GM21619 (cell line): ENCODE data around the gene ALKAL2.

ENCODE experiments used
- ATAC-seq: cut with Tn5 transposase; IDR thresholded peaks from one replicate; pipeline ENCODE4 v1.9.1; 2021; ENCODE audit not compliant: unreplicated experiment

Gene ALKAL2

GRCh38 chr2:290090-290722, 2.3 kb upstream of the ALKAL2 start:
- peak; percentile 45 for ATAC-seq

DNA sequence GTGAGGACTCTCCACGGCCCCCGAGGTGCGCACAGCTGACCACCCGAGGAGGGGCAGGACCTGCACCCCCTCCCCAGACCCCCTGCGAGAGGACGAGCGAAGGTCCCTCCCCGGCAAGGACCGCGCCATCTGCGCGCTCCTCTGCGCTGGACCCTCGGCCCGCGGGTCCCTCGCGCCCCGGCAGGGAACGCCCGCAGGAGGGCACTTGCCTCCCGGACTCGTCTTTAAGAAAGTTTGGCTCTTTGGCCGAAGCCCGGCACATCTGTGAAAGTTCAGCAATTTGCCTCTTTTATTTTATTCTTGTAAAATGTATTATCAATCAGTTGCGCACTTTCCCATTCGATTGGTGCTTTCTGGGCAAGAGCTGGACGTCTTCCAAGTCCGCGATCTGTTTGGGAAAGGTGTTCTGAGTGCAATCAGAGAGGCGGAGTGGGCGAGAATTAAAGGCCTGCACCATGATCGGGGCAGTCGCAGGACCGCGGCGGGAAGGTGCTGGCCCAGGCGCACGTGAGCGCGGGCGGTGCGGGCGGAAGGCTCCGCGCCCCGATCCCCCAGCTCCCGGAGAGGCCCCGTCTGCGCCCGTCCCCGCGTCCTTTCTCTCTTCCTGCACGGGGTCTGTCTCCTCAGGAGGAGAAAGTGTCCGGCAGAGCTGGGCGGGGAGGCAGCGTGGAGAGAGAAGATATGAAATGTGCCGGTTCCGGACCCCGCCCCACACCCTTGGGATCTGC, 1.6 kb upstream of the ALKAL2 start:
- no peak for ATAC-seq

DNA sequence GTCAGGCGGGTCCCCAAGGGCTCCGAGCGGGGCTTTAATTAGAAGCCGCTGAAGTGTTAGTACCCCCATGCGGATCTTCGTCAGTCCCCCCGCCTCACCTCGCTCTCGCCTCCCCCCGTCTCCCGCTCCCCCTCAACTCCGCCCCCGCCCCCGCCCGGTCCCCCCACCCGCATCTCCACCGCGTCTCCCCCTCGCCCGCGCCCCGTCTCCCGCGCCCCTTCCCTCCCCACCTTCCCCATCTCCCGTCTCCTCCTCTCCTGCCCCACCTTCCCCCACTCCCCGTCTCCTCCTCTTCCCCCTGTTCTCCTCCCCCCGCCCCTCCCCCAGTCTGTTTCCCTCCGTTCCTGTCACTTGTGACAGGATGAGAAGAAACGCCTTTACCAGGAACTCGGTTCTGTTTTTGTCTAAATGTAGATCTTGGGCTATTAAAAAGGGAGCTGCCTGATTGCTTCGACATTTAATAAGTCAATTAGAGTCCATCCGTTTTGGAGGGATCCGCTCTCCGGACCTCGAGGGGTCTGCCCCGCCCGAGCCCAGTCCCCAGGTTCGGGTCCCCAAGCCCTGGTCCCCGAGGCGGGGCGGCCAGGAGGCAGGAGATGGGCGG, 969 bp upstream of the ALKAL2 start:
- no peak for ATAC-seq

- no peak for ATAC-seq
These were observed 413 bp downstream of the ALKAL2 start for GRCh38 chr2:287471-287885.

- ATAC-seq, result no peak
These were observed 1.0 kb downstream of the ALKAL2 start for GRCh38 chr2:286774-287392.

DNA sequence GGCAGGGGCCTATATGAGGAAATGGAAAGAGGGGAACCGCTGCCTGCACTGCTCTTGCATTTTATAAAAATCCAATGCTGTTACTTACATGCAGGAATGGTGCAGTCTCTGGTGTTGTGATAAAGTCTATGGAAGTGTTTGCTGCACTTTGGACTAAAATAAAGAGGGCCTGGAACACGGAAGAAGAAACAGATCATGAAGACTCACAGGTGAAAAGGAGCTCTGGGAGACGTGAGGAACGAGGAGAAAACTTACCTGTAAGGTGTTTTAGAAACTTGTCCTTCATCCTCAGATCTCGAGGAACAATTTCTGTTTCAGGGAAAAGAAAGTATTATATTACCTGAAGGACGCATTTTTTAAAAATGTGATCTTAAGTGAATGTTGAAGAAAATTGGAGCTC, 1.9 kb downstream of the ALKAL2 start:
- ATAC-seq, result no peak

- ATAC-seq, result no peak
These were observed 2.4 kb downstream of the ALKAL2 start for GRCh38 chr2:285531-285930.

GRCh38 chr2:284896-285492, 2.9 kb downstream of the ALKAL2 start:
- ATAC-seq, result no peak

- no peak for ATAC-seq
These were observed 3.7 kb downstream of the ALKAL2 start for GRCh38 chr2:283996-284794.

- ATAC-seq, result no peak
These were observed 5.3 kb downstream of the ALKAL2 start for GRCh38 chr2:282371-283263.

GRCh38 chr2:281381-281780, 6.5 kb downstream of the ALKAL2 start:
- no peak for ATAC-seq

GRCh38 chr2:280650-281110, 7.2 kb downstream of the ALKAL2 start:
- no peak for ATAC-seq

- no peak for ATAC-seq
These were observed 7.8 kb downstream of the ALKAL2 start for GRCh38 chr2:279956-280649.

DNA sequence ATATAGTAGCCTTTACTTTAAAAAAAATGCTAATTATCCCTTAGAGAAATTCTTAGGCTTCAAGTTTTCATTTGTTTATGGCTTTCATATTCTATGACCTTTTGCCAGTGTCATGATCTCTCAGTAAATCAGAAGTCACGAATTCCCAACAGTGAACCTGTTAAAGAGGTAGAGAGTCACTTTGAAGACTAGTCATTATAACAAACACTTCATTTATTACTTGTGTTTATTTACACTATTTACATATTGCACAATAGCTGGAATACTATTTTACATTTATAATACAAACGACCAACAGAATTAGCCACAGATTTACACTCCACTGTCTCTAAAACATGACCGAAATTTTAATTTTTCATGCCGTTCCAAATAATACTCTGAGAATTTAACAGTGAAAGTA, 8.5 kb downstream of the ALKAL2 start:
- ATAC-seq, result no peak

DNA sequence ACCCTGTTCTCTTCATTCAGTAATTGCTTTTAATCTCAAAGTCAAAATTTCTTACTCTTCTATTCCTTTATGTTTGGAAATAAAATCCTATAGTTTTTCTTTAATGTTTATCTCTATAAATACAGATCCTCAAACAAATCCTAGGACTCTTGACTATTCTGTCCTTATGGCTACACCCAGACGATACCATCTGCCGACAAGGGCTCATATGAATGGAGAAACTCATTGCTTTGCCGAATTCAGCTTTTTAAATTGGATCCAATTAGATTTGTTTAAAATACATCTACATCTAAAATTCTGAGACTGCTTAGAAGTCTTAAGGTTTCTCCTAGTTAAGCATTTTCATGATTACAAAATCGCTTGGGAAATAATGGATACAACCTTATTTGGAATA, 9.0 kb downstream of the ALKAL2 start:
- no peak for ATAC-seq

DNA sequence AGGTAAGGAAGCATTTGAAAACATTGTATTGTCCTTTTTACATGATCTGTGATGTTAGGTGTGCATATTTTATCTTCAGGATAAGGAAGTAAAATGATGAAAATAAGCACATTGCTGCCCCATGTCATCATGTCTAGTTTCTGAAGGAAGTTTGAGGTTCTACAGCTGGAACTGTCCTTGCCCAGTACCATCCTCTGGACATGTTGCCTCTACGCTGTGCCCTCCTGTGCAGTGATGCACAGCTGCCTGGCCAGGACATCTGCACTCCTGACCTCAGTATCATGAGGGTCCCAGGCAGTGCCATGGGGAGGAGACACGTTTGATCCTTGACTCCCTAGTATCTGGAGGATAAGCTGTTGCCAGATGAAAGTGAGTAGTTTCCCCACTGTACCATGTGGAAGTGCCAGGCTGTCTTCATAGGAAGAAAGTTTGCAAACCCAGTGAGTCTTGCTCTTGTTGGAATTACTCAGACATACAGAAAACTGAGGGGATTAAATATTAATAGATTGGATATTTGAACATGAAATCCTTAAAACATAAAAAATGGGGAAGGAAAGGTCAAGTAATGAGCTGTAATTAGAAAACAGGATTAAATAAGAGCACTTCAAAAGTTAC, 9.5 kb downstream of the ALKAL2 start:
- ATAC-seq, result no peak

DNA sequence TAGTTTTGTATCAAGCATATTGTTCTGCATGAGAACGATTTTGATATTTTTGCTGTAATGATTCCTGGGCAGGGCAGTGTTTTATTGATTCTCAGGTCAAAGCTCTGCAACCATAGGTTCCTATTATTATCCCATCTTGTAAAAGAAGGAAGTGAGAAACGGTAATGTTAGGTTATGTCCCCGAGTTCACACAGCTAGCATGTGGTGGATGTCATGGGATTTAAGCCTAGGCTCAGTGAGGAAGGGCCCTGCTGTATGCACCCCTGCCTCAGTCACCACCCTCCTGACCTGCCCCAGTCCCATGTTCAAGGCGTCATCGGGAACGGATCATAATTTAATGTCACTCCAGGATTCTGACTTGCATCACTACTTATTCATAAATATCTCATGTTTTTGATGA, 12.4 kb downstream of the ALKAL2 start:
- peak; percentile 94 for ATAC-seq

DNA sequence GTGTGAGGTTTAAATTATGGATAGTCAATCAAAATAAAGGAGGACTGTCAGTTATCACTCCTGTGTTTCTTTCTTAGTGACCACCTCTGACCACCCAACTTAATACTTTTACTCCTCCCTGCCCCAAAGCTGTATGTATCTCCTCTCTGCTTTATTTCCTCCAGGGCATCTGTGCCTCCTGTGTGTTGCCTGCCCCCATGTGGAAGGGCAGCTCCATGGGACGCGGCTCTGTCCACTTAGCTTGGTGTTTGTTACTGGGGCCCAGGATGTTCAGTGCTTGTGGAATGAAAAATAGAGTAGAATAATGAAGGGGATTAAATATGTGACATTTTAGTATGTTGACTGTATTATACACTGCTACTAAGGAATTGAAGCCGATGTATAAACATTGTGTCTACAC, 13.4 kb downstream of the ALKAL2 start:
- no peak for ATAC-seq

- no peak for ATAC-seq
These were observed 14.6 kb downstream of the ALKAL2 start for GRCh38 chr2:273333-273732.
